GM18526 (cell line): ENCODE data around the gene AGPAT4.

ENCODE experiments used
- POLR2A ChIP-seq: IDR thresholded peaks from 3 replicates; pipeline ENCODE4 v1.6.1; 2011; ENCODE audit not compliant: insufficient read length; ENCODE audit errors: extremely low read depth

AGPAT4 gene

DNA sequence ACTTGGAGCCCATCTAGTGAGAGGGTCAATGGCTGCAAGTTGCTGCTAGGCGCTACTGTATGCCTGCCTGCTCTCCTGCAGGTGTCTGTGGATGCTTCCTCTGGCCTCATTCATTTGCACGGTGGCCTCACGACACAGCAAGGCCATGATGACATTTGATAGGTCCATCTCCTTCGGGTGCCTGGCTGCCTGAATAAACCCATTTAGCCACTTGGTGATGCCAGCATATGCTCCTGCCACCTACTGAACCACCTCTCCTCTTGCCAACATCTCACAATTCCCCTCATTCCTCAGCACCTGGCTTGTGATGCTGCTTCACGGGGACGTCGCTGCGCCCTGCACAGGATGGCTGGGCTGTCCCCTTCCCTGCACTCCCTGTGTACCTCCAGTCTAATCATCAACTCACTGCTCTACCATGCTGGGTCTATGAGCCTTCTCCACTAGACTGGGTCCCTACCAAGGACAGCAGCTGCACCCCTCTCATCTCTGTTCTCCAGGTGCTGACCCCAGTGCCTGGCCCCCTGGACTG lies 51.1 kb downstream of the AGPAT4 start:
- TF ChIP-seq POLR2A, result no peak

- TF ChIP-seq POLR2A, result no peak
These were observed 53.5 kb downstream of the AGPAT4 start for GRCh38 chr6:161220346-161220745.

DNA sequence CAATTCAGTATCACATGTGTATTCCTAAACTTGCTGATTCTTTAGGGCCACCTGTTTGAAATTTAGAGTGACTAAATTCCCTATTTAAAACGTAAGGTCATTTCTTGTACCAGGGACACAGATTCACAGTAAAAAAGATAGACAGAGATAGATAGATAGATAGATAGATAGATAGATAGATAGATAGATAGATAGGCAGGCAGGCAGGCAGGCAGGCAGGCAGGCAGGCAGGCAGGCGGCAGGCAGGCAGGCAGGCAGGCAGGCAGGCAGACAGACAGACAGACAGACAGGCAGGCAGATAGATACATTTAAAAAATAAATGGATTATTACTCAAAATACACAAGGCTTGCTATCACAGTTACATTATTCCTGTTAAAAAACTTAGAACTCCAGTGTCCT lies 54.2 kb downstream of the AGPAT4 start:
- no peak for TF ChIP-seq POLR2A

DNA sequence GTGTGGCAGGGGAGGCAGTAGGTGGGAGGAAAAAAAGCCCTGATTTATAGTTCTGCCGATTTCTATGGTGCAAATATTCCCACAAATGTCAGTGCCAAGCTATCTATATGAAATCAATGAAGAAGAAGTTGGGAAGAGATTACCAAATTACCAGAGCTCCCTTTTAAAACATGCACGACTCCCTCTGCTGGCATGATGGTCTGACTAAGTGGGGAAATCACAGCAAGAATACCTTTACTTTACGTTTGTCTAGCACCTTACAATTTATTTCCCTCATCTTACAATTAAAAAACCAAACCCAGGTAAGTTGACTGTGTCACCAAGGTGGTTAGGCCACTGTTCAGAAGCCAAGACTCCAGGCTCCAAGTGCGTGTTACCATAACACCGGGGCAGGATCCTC lies 55.6 kb downstream of the AGPAT4 start:
- TF ChIP-seq POLR2A, result no peak

DNA sequence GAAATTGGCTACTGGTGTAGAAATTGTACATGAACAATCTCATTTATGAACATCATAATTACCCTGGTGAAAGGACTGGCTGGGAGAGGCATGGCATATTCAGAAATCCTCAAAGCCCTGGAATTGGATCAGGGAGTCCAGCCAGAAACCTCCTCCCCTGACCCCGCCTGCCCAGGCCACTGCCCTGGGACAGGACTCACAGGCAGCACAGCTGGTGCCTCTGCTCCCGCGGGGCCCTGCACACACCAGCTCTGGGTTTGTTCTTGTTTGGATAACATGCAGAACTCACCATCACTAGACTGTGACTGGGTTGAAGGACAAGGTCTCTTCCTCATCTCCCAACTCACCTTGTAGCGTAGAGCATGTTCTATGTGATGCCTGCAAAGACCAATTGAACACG lies 56.2 kb downstream of the AGPAT4 start:
- no peak for TF ChIP-seq POLR2A

DNA sequence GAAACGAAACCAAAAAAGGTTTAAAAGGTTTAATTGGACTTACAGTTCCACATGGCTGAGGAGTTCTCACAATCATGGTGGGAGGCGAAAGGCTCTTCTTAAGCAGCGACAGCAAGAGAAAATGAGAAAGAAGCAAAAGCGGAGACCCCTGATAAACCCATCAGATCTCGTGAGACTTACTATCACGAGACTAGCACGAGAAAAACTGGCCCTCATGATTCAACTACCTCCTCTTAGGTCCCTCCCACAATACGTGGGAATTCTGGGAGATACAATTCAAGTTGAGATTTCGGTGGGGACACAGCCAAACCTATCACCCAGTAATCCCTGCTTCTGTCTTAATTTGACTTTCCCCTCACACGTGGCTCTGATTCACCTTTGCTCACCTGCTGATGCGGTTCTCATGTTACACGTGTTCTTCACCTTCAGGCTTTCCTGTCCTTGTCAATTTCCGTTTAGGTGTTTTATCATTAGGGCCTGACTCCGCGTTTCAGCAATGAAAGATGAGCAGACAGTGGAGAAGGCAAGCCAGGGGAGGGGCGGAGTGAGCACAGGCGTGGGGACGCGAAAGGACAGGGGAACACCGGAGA lies 57.1 kb downstream of the AGPAT4 start:
- TF ChIP-seq POLR2A, result no peak

- no peak for TF ChIP-seq POLR2A
These were observed 57.8 kb downstream of the AGPAT4 start for GRCh38 chr6:161215876-161216615.

DNA sequence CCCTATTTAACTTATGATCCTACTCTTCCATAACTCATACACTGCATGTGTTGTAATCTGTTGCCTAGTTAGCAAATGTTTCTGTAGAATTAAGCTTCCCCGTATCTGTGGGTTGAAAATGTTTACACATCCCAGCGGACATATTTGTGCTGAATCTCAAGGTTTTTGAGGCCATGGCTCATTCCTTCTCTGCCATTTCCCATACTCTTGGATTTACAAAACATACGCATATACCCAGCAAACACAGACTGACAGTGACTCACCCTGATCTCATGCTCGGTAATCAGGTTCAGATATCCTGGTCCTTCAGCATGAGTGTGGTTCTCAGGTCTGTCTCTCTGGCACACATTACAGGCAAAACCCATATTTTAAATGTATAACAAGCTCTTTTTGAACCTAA lies 58.7 kb downstream of the AGPAT4 start:
- no peak for TF ChIP-seq POLR2A

DNA sequence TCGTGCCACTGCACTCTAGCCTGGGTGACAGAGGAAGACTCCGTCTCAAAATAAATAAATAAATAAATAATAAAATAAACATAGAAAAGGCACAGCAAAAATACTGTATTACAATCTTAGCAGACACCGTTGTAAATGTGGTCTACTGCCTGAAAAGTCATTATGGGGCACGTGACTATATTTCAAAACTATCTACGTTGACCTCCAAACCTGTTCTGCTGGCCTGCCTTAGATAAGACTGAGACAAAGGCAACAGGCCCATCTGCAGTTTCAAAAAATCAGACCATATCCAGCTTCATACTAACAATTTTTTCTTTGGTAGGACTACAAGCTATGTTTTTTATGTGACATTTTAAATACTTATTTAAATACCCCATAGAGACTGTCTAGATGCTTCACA lies 59.1 kb downstream of the AGPAT4 start:
- TF ChIP-seq POLR2A, result no peak

GRCh38 chr6:161212902-161213301 lies 61.0 kb downstream of the AGPAT4 start:
- TF ChIP-seq POLR2A, result no peak

GRCh38 chr6:161211380-161212035 lies 62.4 kb downstream of the AGPAT4 start:
- no peak for TF ChIP-seq POLR2A

- TF ChIP-seq POLR2A, result no peak
These were observed 63.0 kb downstream of the AGPAT4 start for GRCh38 chr6:161210857-161211256.

DNA sequence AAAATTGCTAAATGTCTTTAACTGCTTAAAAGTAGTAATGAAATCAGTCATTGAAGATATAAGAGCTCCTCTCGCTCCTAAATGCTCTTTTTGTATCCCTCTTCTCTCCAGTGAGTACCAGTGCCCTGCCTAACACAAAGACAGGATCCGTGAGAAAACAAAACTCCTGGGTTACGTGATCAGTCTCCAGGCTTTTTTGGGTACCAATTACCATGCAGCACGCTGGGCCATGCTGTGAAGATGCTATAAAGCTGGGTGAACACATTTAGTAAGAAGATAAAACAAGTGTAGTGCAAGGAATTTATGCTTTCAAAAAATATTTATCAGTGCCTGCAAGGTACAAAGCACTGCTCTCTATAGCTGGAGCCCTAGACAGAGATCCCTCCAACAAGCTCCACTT lies 66.7 kb downstream of the AGPAT4 start:
- no peak for TF ChIP-seq POLR2A

DNA sequence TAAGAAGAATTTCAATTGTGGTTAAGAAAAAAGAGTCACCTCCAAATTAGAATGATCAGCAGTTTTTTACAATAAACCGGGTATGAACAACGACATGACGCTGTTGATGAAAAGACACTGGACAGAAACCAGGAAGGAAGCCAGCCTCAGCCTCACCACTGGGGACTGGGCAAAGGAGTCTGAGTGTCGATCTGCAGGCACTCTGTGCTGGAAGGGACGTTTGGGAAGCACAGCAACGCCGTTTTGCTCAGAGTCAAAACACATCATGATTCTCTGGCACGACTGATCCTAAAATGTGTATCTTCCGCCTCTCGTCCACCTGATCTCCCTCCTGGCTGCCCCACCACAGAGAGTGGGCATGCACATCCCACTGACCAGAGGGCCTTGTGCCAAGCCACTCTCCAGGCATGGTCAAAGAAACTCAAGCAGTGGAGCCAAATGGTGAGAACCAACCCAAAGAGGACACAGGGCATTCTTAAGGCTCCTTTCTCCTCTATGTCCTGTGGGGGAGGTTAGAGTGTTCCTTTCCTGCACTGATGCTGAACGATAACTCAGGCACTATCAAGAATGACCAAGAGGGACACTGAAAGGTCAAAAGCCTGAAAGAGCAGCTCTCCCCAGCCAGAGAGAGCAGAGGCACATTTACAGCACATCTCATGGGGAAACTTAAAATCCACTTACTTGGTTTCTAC lies 68.8 kb downstream of the AGPAT4 start:
- TF ChIP-seq POLR2A, result no peak

- TF ChIP-seq POLR2A, result no peak
These were observed 73.1 kb downstream of the AGPAT4 start for GRCh38 chr6:161200610-161201370.

- no peak for TF ChIP-seq POLR2A
These were observed 74.0 kb downstream of the AGPAT4 start for GRCh38 chr6:161199850-161200249.
